Kidney (tissue), 14 donors: Measurements from ENCODE around the gene KSR1. TPM values are rescaled to one million over a fixed set of nuclear protein-coding genes. Genes with fewer than 3 reads are reported as not detected.
"Not testable (repeated sequence)": the region's sequence is repeated elsewhere in the genome, so short reads cannot be mapped to it uniquely, and the experiment has no call there.

ENCODE experiments used
- DNase-seq, 5 donors: peaks; one replicate each; pipeline ENCODE4 v3.0.0-alpha.2; 2013 to 2020
- FAIRE-seq: peaks from 2 replicates; lab custom pipeline; 2012; peaks lifted over from hg19 to GRCh38; lab: Jason Lieb, UNC
- H3K27ac ChIP-seq, 2 donors: one replicate each; pipeline ENCODE4 v1.7.0; 2013; ENCODE audit warnings: low read depth in 2 of 2, low read length in 2 of 2, inconsistent platforms in 1 of 2
- H3K27me3 ChIP-seq: one replicate; pipeline ENCODE4 v1.7.1; 2013; ENCODE audit warnings: low read length, inconsistent platforms; ENCODE audit not compliant: control insufficient read depth, insufficient read depth
- H3K36me3 ChIP-seq, 3 donors: one replicate each; pipeline versions ENCODE4 v1.7.0 to v1.7.1; 2013; ENCODE audit warnings: low read length in 3 of 3, control low read depth in 1 of 3, inconsistent platforms in 1 of 3; ENCODE audit not compliant: insufficient read depth in 3 of 3, control insufficient read depth in 2 of 3
- H3K4me1 ChIP-seq, 3 donors: one replicate each; pipeline versions ENCODE4 v1.7.0 to v1.7.1; 2013; ENCODE audit warnings: low read length in 3 of 3, inconsistent platforms in 1 of 3, low read depth in 1 of 3; ENCODE audit not compliant: control insufficient read depth in 2 of 3, insufficient read depth in 2 of 3
- H3K4me3 ChIP-seq, 3 donors: one replicate each; pipeline versions ENCODE4 v1.7.0 to v1.8.1; 2013; ENCODE audit warnings: low read length in 3 of 3, control low read depth in 1 of 3, inconsistent platforms in 1 of 3
- H3K9ac ChIP-seq, 3 donors: one replicate each; pipeline versions ENCODE4 v1.7.0 to v1.7.1; 2013; ENCODE audit warnings: low read length in 3 of 3, control low read depth in 1 of 3, inconsistent platforms in 1 of 3
- H3K9me3 ChIP-seq, 3 donors: one replicate each; pipeline versions ENCODE4 v1.7.0 to v1.7.1; 2013; ENCODE audit warnings: low read length in 3 of 3, control low read depth in 1 of 3, inconsistent platforms in 1 of 3; ENCODE audit not compliant: control insufficient read depth in 2 of 3, insufficient read depth in 1 of 3
- CTCF ChIP-seq: IDR thresholded peaks from 3 replicates; pipeline ENCODE4 v1.5.1; 2012; ENCODE audit warnings: mild to moderate bottlenecking, moderate library complexity, borderline replicate concordance; ENCODE audit not compliant: insufficient read depth; ENCODE audit errors: extremely low read depth
- intact Hi-C: fragments of 100-400 bp; cut with DNase I; formaldehyde crosslinking; loops from one replicate; pipeline ENCODE4 v1.11.1; 2022
- polyA plus RNA-seq: library from polyadenylated mRNA; stranded (reverse); fragments of 350-450 nt; fragmentation: Illumina TruSeq; extraction: RNeasy Lipid Tissue Mini Kit (QIAGEN cat#74804); gene quantifications from one replicate; pipeline ENCODE4 v1.2.3, GENCODE V29; 2014; ENCODE audit warnings: low read depth, low replicate concordance; ENCODE audit not compliant: insufficient read depth
- total RNA-seq: library from RNA; stranded (reverse); fragmentation: NEBNext Ultra II Directional; extraction: Animal tissue kit (Norgen Biotek cat#: 25700); gene quantifications from one replicate; pipeline ENCODE4 v1.2.1, GENCODE V29; 2021
- donor health status: control.
- donor health status: control.
- donor health status: control.
- donor health status: control.
- donor health status: control.
- donor health status: DM: yes; HTN: yes; CAD: no.
- donor health status: Normal renal cell carcinoma (clear cell type).

KSR1 gene
- total and polyA plus RNA-seq, 2 donors from 2014 or later = 11.7 to 97.3 TPM

DNA sequence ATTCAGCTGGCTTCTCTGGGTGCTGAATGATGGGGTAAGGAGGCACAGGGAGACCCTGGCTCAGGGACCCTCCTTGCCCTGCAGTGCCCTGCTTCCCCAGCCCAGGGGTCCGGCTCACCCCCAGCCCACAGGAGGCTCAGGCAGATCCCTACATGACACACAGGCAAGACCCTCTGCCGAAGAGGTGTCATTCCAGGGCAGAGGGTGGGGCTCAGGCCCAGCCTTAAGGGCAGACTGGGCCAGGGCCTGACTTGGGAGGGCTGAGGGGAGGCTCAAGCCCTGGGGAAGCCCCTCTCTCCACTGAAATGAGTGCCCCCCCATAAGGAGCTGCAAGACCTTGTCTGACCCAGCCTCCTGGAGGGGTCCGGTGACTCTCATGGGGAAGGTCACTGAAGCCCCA, 30.3 kb upstream of the KSR1 start:
- H3K36me3 ChIP-seq = no peaks in the 10 kb centered on the region
- DNase-seq (no peak), FAIRE-seq (no peak)

DNA sequence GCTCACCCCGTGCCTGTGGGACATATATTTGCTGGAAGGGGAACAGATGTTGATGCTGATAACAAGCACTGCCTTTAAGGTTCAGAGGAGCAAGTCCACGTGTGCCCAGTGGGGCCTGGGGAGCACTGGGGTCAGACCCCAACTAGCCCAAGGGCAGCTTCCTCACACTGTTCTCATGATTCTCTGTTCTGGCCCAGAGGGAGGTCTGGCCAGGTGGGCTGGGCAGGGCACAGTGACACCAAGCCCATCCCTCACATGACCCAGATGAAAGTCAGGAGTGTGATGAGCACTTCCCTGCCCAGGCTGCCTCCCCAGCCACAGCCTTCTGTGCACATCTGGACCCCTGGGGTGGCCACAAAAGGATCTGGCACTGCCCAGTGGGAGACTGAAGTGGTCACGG, 29.8 kb upstream of the KSR1 start:
- H3K27me3 ChIP-seq, H3K36me3 ChIP-seq, intact Hi-C loops, H3K4me1 ChIP-seq, H3K27ac ChIP-seq, DNase-seq, FAIRE-seq, H3K9ac ChIP-seq, H3K9me3 ChIP-seq, H3K4me3 ChIP-seq: not testable (repeated sequence)

More for the DNA sequence above, 30.3 kb upstream of the KSR1 start:
- Histone ChIP-seq H3K27me3 (no peaks in the 10 kb centered on the region), H3K4me3 (no peak overlapping the region), H3K9me3 (no peaks in the 10 kb centered on the region), H3K9ac (no peak overlapping the region), H3K27ac (no peak overlapping the region), H3K4me1 (no peaks in the 10 kb centered on the region)
- intact Hi-C loops = no loop called here
- no peak for TF ChIP-seq CTCF

- FAIRE-seq, H3K36me3 ChIP-seq, H3K4me1 ChIP-seq, intact Hi-C loops, H3K4me3 ChIP-seq, H3K9ac ChIP-seq, H3K9me3 ChIP-seq, H3K27me3 ChIP-seq, DNase-seq, H3K27ac ChIP-seq: not testable (repeated sequence)
Observed at GRCh38 chr17:27427166-27427862, 28.9 kb upstream of the KSR1 start.

DNA sequence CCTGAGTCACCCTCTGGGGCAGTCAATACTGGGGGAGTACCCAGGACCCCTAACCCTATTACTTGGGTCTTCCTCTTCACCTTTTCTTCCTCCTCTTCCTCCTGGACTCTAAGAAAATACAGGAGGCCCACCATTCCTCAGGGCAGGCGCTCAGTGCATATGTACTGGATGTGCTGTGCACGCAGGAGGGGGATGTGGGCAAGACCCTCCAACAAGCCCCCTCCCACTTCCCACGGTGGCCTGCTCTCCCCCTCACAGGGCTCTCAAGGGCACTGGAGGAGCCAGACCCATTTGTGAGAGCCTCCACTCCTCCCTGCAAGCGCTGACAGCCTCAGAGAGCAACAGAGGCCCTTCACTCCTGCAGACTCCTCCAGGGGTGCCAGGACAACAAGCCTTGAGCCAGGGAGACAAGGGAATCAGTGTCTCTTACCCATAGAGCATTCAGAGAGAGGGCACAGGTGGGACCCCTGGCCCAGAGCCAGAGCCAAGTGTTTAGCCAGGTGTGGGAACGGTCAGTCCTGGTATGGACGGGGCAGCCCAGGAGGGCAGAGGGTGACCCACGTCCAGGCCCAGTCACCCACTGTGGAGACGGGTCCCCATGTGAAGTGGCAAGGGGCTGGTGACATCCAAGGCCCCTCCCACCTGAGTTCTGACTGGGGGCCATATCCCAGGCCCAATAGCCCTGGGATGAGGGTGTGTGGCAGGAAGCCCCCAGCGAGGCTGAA, 27.3 kb upstream of the KSR1 start:
- Histone ChIP-seq H3K36me3 (no peaks in the 10 kb centered on the region), H3K27me3 (no peaks in the 10 kb centered on the region), H3K4me3 (no peak overlapping the region), H3K9me3 (no peaks in the 10 kb centered on the region), H3K27ac (no peak overlapping the region), H3K9ac (no peak overlapping the region), H3K4me1 (no peaks in the 10 kb centered on the region)
- no peak for TF ChIP-seq CTCF
- DNase-seq (no peak), FAIRE-seq (no peak)
- intact Hi-C loops = no loop called here
